IMR-90 (cell line): ENCODE measurements around the gene KCNAB1. TPM values are rescaled to one million over a fixed set of nuclear protein-coding genes. Genes with fewer than 3 reads are reported as not detected.

Experiments used
- ATAC-seq: fragments of 200-7000 bp; cut with Tn5 transposase; 2 replicates; pipeline ENCODE4 v1.9.1; 2020; ENCODE audit warnings: low read depth, mild to moderate bottlenecking, moderate library complexity
- BruUV-seq: library from RNA; stranded (reverse); fragments of 400-500 nt; replicated peaks from 2 replicates; lab custom pipeline; 2021; lab: Mats Ljungman, UMichigan
- CTCF ChIA-PET: fragments of 300-600 bp; formaldehyde crosslinking; extraction: SDS; loops from one replicate; lab custom pipeline; 2021; ENCODE audit warnings: antibody characterized with exemption; lab: Yijun Ruan, JAX
- POLR2A ChIA-PET: fragments of 300-600 bp; sonication (Branson Sonifier 250); formaldehyde crosslinking; loops from one replicate; lab custom pipeline; 2022; ENCODE audit warnings: antibody characterized with exemption; ENCODE audit not compliant: unreplicated experiment; lab: Charles Lee
- DNase-seq: peaks from one replicate; pipeline ENCODE4 v3.0.0; 2013
- H2AFZ ChIP-seq: replicated peaks from 2 replicates; pipeline ENCODE3; 2013; ENCODE audit warnings: low read length, mild to moderate bottlenecking; ENCODE audit not compliant: poor library complexity
- H2AK5ac ChIP-seq: 2 replicates; pipeline ENCODE4 v1.6.1; 2013; ENCODE audit warnings: low read depth, low read length, inconsistent platforms
- H2AK9ac ChIP-seq: replicated peaks from 2 replicates; pipeline ENCODE3; 2013; ENCODE audit warnings: mild to moderate bottlenecking, low read depth, low read length, moderate library complexity; ENCODE audit not compliant: poor library complexity
- H2BK120ac ChIP-seq: 2 replicates; pipeline ENCODE4 v1.6.1; 2013; ENCODE audit warnings: low read depth, low read length, inconsistent platforms
- H2BK15ac ChIP-seq: 3 replicates; pipeline ENCODE4 v1.6.1; 2013; ENCODE audit warnings: low read depth, low read length, inconsistent platforms
- H2BK20ac ChIP-seq: 2 replicates; pipeline ENCODE4 v1.6.1; 2013; ENCODE audit warnings: low read depth, mild to moderate bottlenecking, inconsistent platforms, low read length, moderate library complexity
- H2BK5ac ChIP-seq: 2 replicates; pipeline ENCODE4 v1.6.1; 2013; ENCODE audit warnings: mild to moderate bottlenecking, low read depth, low read length, inconsistent platforms; ENCODE audit not compliant: poor library complexity, severe bottlenecking
- H3K14ac ChIP-seq: replicated peaks from 2 replicates; pipeline ENCODE4 v1.6.1; 2013; ENCODE audit warnings: low read depth, low read length, inconsistent platforms
- H3K18ac ChIP-seq: 2 replicates; pipeline ENCODE4 v1.6.1; 2013; ENCODE audit warnings: low read depth, low read length, control low read depth
- H3K23ac ChIP-seq: 2 replicates; pipeline ENCODE4 v1.6.1; 2013; ENCODE audit warnings: low read depth, low read length, inconsistent platforms
- H3K27ac ChIP-seq: 2 replicates; pipeline ENCODE4 v1.5.1; 2013; ENCODE audit warnings: mild to moderate bottlenecking, control low read depth, low read length; ENCODE audit not compliant: insufficient read depth
- H3K27me3 ChIP-seq: 2 replicates; pipeline ENCODE4 v1.6.1; 2013; ENCODE audit warnings: low read length; ENCODE audit not compliant: control insufficient read depth, insufficient read depth
- H3K36me3 ChIP-seq: 2 replicates; pipeline ENCODE4 v1.6.1; 2013; ENCODE audit warnings: low read length, mixed read lengths; ENCODE audit not compliant: control insufficient read depth, insufficient read depth
- H3K4ac ChIP-seq: 2 replicates; pipeline ENCODE4 v1.6.1; 2013; ENCODE audit warnings: low read depth, low read length, inconsistent platforms
- H3K4me1 ChIP-seq: 2 replicates; pipeline ENCODE4 v1.6.1; 2013; ENCODE audit warnings: low read length, mixed read lengths; ENCODE audit not compliant: control insufficient read depth, insufficient read depth
- H3K4me2 ChIP-seq: 2 replicates; pipeline ENCODE4 v1.6.1; 2013; ENCODE audit warnings: low read depth, mild to moderate bottlenecking, control low read depth, low read length, moderate library complexity
- H3K4me3 ChIP-seq: 2 replicates; pipeline ENCODE4 v1.5.1; 2013; ENCODE audit warnings: low read depth, mild to moderate bottlenecking, control low read depth, low read length, moderate library complexity; ENCODE audit not compliant: insufficient read depth
- H3K56ac ChIP-seq: 2 replicates; pipeline ENCODE4 v1.6.1; 2013; ENCODE audit warnings: low read length, inconsistent platforms; ENCODE audit not compliant: insufficient read depth; ENCODE audit errors: extremely low read depth
- H3K79me1 ChIP-seq, 2 experiments: 2 replicates each; pipeline ENCODE4 v1.6.1; 2013; ENCODE audit warnings: low read length in 2 of 2, inconsistent platforms in 1 of 2, low read depth in 1 of 2
- H3K9ac ChIP-seq: 2 replicates; pipeline ENCODE4 v1.6.1; 2013; ENCODE audit warnings: low read depth, low read length, control low read depth
- H3K9me1 ChIP-seq: 2 replicates; pipeline ENCODE4 v1.6.1; 2013; ENCODE audit warnings: low read length, inconsistent platforms; ENCODE audit not compliant: insufficient read depth
- H3K9me3 ChIP-seq: 2 replicates; pipeline ENCODE4 v1.6.1; 2013; ENCODE audit warnings: low read length; ENCODE audit not compliant: control insufficient read depth, insufficient read depth
- H4K20me1 ChIP-seq: 2 replicates; pipeline ENCODE4 v1.6.1; 2013; ENCODE audit warnings: low read length, inconsistent platforms; ENCODE audit not compliant: insufficient read depth
- H4K5ac ChIP-seq: 2 replicates; pipeline ENCODE4 v1.6.1; 2013; ENCODE audit warnings: mild to moderate bottlenecking, low read depth, low read length, control low read depth
- H4K8ac ChIP-seq, 2 experiments: 2 replicates each; pipeline ENCODE4 v1.6.1; 2013; ENCODE audit warnings: low read depth in 2 of 2, low read length in 2 of 2, control low read depth in 1 of 2, inconsistent platforms in 1 of 2
- H4K91ac ChIP-seq: 2 replicates; pipeline ENCODE4 v1.6.1; 2013; ENCODE audit warnings: low read depth, low read length, inconsistent platforms; ENCODE audit not compliant: insufficient read depth
- BHLHE40 ChIP-seq: fragments of 150-350 bp; IDR thresholded peaks from 2 replicates; pipeline ENCODE4 v1.6.1; 2016; ENCODE audit warnings: mild to moderate bottlenecking, low read depth, low read length
- CEBPB ChIP-seq: IDR thresholded peaks from 2 replicates; pipeline ENCODE4 v1.6.1; 2012; ENCODE audit warnings: low read depth, low read length, improper control_type of control experiment
- CHD1 ChIP-seq: IDR thresholded peaks from 2 replicates; pipeline ENCODE4 v1.6.1; 2012; ENCODE audit warnings: low read depth, low read length, improper control_type of control experiment
- FOS ChIP-seq: fragments of 150-350 bp; IDR thresholded peaks from 2 replicates; pipeline ENCODE4 v1.6.1; 2016; ENCODE audit warnings: low read depth, low read length
- MAFK ChIP-seq: IDR thresholded peaks from 2 replicates; pipeline ENCODE4 v1.6.1; 2012; ENCODE audit warnings: low read depth, low read length, improper control_type of control experiment
- MAZ ChIP-seq: IDR thresholded peaks from 2 replicates; pipeline ENCODE4 v1.6.1; 2012; ENCODE audit warnings: low read depth, mild to moderate bottlenecking, low read length, improper control_type of control experiment, moderate library complexity, borderline replicate concordance
- MXI1 ChIP-seq: IDR thresholded peaks from 2 replicates; pipeline ENCODE4 v1.6.1; 2012; ENCODE audit warnings: low read depth, mild to moderate bottlenecking, low read length, moderate library complexity, borderline replicate concordance
- NFE2L2 ChIP-seq: fragments of 150-350 bp; IDR thresholded peaks from 2 replicates; pipeline ENCODE4 v1.6.1; 2016; ENCODE audit warnings: low read depth, mild to moderate bottlenecking, low read length
- POLR2A ChIP-seq: IDR thresholded peaks from 2 replicates; pipeline ENCODE4 v1.6.1; 2012; ENCODE audit warnings: mild to moderate bottlenecking, low read depth, low read length
- RAD21 ChIP-seq: IDR thresholded peaks from 2 replicates; pipeline ENCODE4 v1.6.1; 2012; ENCODE audit warnings: low read length, improper control_type of control experiment
- RCOR1 ChIP-seq: IDR thresholded peaks from 2 replicates; pipeline ENCODE4 v1.6.1; 2012; ENCODE audit warnings: mild to moderate bottlenecking, low read length, improper control_type of control experiment; ENCODE audit not compliant: insufficient replicate concordance
- RFX5 ChIP-seq: IDR thresholded peaks from 2 replicates; pipeline ENCODE4 v1.8.0; 2012; ENCODE audit warnings: low read depth, mild to moderate bottlenecking, low read length, moderate library complexity
- WGBS, 2 experiments: methylation state at CpG; one replicate each; pipeline versions ENCODE4 v1.1.5 to v1.1.7; 2013; ENCODE audit warnings: missing lambda C conversion rate in 2 of 2; ENCODE audit not compliant: insufficient read length in 1 of 2; ENCODE audit errors: extremely low coverage in 2 of 2; 5-methylcytosine and 5-hydroxymethylcytosine counted together
- dilution Hi-C: fragments of 300-500 bp; cut with HindIII; formaldehyde crosslinking; loops from one replicate; pipeline ENCODE4 v1.14.3; 2018; ENCODE audit warnings: low sequenced_read_pairs; ENCODE audit not compliant: unreplicated experiment
- in situ Hi-C: fragments of 300-500 bp; cut with MboI; formaldehyde crosslinking; loops from 3 replicates; pipeline ENCODE4 v1.14.3; 2019; ENCODE audit warnings: low sequenced_read_pairs, inconsistent platforms, mixed read lengths
- intact Hi-C: fragments of 100-400 bp; cut with micrococcal nuclease; formaldehyde crosslinking; loops from 2 replicates; pipeline ENCODE4 v1.10.0; 2022
- polyA plus RNA-seq, 3 experiments: library from polyadenylated mRNA; depleted of rRNA; stranded (reverse); fragments of >200 nt; gene quantifications; 2 replicates each; pipeline ENCODE4 v1.2.3, GENCODE V29; 2012; ENCODE audit warnings: low replicate concordance in 1 of 3
- total RNA-seq: library from RNA; depleted of rRNA; stranded (reverse); fragments of >200 nt; gene quantifications from 2 replicates; pipeline ENCODE4 v1.2.3, GENCODE V29; 2012
- TF ChIP-seq, protein P1 (sequence below): conservative IDR thresholded peaks from 2 replicates; pipeline ENCODE4 v1.5.1; 2012; ENCODE audit warnings: mild to moderate bottlenecking, low read depth, low read length, improper control_type of control experiment
- TF ChIP-seq, protein P2 (sequence below): fragments of 150-350 bp; IDR thresholded peaks from 2 replicates; pipeline ENCODE4 v1.6.1; 2017; ENCODE audit warnings: mild to moderate bottlenecking, antibody characterized with exemption, low read length, low read depth
- TF ChIP-seq, protein P3 (sequence below): fragments of 150-350 bp; IDR thresholded peaks from 2 replicates; pipeline ENCODE4 v1.6.1; 2016; ENCODE audit warnings: low read depth, mild to moderate bottlenecking, low read length, moderate library complexity, borderline replicate concordance

KCNAB1 gene
- total and polyA plus RNA-seq, 2 of the 4 experiments (the other 2 are of a cell fraction), result under 0.01 to 0.07 TPM

DNA sequence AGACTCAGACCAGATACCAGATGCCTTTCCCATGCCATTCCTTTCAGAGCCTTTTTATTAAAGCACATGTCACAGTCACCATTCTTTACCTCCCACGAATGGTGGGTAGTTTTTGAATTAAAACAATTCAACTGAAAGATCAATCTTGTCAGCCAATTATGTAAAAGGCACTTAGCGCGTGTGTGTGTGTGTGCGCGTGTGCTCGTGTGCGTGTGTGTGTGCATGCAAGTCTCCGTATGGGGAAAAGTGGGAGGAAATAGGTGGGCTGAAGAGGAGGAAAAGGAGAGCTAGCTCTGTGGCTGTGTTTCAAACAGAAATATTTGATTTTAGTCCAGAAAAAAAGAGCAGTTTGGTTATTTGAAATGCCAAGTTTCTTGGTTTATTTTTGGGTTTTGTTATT, 177.2 kb downstream of the KCNAB1 start:
- Histone ChIP-seq H3K4me1 (no peaks in the 10 kb centered on the region), H2BK120ac (no peak overlapping the region), H3K79me1 (no peaks in the 10 kb centered on the region), H3K27me3 (peaks cover 8% of the 10 kb centered on the region), H3K23ac (no peak overlapping the region), H2AK5ac (no peak overlapping the region), H4K8ac (no peak overlapping the region), H3K9me1 (no peaks in the 10 kb centered on the region), H3K27ac (no peak overlapping the region), H3K4me2 (no peak overlapping the region), H3K14ac (no peak overlapping the region), H2AFZ (no peak overlapping the region), H2BK5ac (no peak overlapping the region), H2BK15ac (no peak overlapping the region), H3K9ac (no peak overlapping the region), H3K56ac (no peak overlapping the region), H3K4me3 (no peak overlapping the region), H3K18ac (no peak overlapping the region), H4K5ac (no peak overlapping the region), H4K91ac (no peak overlapping the region), H2BK20ac (no peak overlapping the region), H2AK9ac (no peak overlapping the region), H4K20me1 (no peaks in the 10 kb centered on the region), H3K4ac (no peak overlapping the region), H3K36me3 (no peaks in the 10 kb centered on the region), H3K9me3 (no peaks in the 10 kb centered on the region)
- BruUV-seq, result no TSS peak
- in situ Hi-C loops (no loop called here), intact Hi-C loops (no loop called here), dilution Hi-C loops (no loop called here)
- ATAC-seq (no peak), DNase-seq (no peak)
- ChIA-PET CTCF (no interaction called here), POLR2A (no interaction called here)
- no peak for TF ChIP-seq RFX5
- TF ChIP-seq, protein P1, sequence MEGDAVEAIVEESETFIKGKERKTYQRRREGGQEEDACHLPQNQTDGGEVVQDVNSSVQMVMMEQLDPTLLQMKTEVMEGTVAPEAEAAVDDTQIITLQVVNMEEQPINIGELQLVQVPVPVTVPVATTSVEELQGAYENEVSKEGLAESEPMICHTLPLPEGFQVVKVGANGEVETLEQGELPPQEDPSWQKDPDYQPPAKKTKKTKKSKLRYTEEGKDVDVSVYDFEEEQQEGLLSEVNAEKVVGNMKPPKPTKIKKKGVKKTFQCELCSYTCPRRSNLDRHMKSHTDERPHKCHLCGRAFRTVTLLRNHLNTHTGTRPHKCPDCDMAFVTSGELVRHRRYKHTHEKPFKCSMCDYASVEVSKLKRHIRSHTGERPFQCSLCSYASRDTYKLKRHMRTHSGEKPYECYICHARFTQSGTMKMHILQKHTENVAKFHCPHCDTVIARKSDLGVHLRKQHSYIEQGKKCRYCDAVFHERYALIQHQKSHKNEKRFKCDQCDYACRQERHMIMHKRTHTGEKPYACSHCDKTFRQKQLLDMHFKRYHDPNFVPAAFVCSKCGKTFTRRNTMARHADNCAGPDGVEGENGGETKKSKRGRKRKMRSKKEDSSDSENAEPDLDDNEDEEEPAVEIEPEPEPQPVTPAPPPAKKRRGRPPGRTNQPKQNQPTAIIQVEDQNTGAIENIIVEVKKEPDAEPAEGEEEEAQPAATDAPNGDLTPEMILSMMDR, result no peak
- no peak for TF ChIP-seq CHD1
- TF ChIP-seq MAFK, result no peak
- TF ChIP-seq, protein P2, sequence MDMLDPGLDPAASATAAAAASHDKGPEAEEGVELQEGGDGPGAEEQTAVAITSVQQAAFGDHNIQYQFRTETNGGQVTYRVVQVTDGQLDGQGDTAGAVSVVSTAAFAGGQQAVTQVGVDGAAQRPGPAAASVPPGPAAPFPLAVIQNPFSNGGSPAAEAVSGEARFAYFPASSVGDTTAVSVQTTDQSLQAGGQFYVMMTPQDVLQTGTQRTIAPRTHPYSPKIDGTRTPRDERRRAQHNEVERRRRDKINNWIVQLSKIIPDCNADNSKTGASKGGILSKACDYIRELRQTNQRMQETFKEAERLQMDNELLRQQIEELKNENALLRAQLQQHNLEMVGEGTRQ, result no peak
- TF ChIP-seq RAD21, result no peak
- TF ChIP-seq MAZ, result no peak
- TF ChIP-seq, protein P3, sequence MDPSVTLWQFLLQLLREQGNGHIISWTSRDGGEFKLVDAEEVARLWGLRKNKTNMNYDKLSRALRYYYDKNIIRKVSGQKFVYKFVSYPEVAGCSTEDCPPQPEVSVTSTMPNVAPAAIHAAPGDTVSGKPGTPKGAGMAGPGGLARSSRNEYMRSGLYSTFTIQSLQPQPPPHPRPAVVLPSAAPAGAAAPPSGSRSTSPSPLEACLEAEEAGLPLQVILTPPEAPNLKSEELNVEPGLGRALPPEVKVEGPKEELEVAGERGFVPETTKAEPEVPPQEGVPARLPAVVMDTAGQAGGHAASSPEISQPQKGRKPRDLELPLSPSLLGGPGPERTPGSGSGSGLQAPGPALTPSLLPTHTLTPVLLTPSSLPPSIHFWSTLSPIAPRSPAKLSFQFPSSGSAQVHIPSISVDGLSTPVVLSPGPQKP, result no peak
- no peak for TF ChIP-seq RCOR1
- no peak for TF ChIP-seq NFE2L2
- TF ChIP-seq FOS, result no peak
- no peak for TF ChIP-seq MXI1
- TF ChIP-seq CEBPB, result no peak
- no peak for TF ChIP-seq BHLHE40
- TF ChIP-seq POLR2A, result no peak
- WGBS, 2 experiments, result 93% methylated on average over 6 of the region's 8 CpGs; no CpG with 5 or more reads in 1 of the 2 experiments
